ENCODE measurements around the gene CDR2L.
"Not testable (repeated sequence)": the region's sequence is repeated elsewhere in the genome, so short reads cannot be mapped to it uniquely, and the experiment has no call there.

CDR2L gene

GRCh38 chr17:75005291-75005690 is 17.9 kb downstream of the CDR2L start:
- DNase-seq (ENCODE audit: low read depth) = no peak
- no peak overlapping the region for H3K4me3 ChIP-seq (ENCODE audit: low read depth, low read length)

DNA sequence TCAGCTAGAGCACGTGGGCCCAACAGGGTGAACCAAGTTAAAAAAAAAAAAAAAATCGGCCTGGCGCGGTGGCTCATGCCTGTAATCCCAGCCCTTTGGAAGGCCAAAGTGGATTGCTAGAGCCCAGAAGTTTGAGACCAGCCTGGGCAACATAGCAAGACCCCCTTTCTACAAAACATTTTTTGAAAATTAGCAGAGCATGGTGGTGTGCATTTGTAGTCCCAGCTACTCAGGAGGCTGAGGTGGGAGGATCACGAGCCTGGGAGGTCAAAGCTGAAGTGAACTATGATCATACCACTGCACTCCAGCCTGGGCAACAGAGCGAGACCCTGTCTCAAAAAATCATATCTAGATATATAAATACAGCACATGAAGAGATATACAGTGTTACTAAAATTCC is 18.7 kb downstream of the CDR2L start:
- not testable (repeated sequence) for H3K4me3 ChIP-seq (ENCODE audit: low read depth, low read length); DNase-seq (ENCODE audit: low read depth)

- no peak for DNase-seq (ENCODE audit: low read depth)
- H3K4me3 ChIP-seq (ENCODE audit: low read depth, low read length) = no peak overlapping the region
Measured at GRCh38 chr17:75006653-75007052, 19.2 kb downstream of the CDR2L start.

- no peak for DNase-seq (ENCODE audit: low read depth)
- no peak overlapping the region for H3K4me3 ChIP-seq (ENCODE audit: low read depth, low read length)
Measured at GRCh38 chr17:75008373-75008772, 20.9 kb downstream of the CDR2L start.

- DNase-seq (ENCODE audit: low read depth) = no peak
- no peak overlapping the region for H3K4me3 ChIP-seq (ENCODE audit: low read depth, low read length)
Measured at GRCh38 chr17:75009139-75009724, 21.8 kb downstream of the CDR2L start.

DNA sequence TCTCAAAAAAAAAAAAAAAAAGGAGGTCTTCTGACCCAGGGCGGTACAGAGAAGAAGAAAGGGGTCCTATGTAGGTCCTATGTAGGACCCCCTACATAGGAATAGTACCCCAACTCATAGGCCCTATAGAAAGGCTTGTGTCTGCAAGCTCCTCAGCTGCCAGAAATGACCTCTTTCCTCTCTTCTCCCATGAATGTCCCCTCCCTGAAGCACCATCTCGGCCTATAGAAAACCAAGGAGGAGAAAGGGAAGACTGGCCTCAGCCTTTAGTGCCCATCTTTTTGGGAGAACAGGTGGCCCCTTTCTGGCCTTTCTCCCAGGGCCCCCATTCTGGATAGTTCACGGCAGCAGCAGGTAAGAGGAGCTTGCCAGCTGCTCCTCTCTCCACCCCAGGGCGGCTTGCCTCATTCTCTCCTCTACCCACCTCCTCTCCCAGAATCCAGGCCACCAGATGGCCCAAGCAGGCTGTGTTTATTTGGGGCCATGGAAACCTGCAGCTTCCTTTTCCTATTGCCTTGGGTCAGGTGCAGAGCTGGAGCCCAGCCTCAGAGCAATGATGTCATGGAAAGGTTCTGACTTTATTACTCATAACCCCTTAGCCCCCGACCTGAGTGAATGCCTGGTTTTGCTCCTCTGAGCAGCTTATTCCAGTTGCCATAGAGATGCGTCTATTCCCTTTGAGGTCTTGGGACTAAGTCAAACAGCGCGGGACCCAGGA is 23.4 kb downstream of the CDR2L start:
- H3K4me3 ChIP-seq (ENCODE audit: low read depth, low read length) = no peak overlapping the region
- no peak for DNase-seq (ENCODE audit: low read depth)

- peak overlapping the region; percentile 76 for H3K4me3 ChIP-seq (ENCODE audit: low read depth, low read length)
- DNase-seq (ENCODE audit: low read depth) = no peak
Measured at GRCh38 chr17:75011401-75012095, 24.1 kb downstream of the CDR2L start.

DNA sequence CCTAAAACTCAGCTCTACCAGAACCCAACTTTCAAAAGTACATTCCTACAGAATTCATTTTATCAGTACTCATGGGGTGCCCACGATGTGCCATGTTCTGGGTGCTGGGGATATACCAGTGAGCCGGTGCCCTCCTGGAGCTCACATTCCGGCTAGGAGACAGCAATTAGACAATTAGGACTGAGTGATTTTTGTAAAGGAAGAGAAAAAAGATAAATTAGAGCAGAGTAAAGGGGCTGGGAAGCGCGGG is 24.6 kb downstream of the CDR2L start:
- no peak for DNase-seq (ENCODE audit: low read depth)
- peak overlapping the region; percentile 76 for H3K4me3 ChIP-seq (ENCODE audit: low read depth, low read length)

DNA sequence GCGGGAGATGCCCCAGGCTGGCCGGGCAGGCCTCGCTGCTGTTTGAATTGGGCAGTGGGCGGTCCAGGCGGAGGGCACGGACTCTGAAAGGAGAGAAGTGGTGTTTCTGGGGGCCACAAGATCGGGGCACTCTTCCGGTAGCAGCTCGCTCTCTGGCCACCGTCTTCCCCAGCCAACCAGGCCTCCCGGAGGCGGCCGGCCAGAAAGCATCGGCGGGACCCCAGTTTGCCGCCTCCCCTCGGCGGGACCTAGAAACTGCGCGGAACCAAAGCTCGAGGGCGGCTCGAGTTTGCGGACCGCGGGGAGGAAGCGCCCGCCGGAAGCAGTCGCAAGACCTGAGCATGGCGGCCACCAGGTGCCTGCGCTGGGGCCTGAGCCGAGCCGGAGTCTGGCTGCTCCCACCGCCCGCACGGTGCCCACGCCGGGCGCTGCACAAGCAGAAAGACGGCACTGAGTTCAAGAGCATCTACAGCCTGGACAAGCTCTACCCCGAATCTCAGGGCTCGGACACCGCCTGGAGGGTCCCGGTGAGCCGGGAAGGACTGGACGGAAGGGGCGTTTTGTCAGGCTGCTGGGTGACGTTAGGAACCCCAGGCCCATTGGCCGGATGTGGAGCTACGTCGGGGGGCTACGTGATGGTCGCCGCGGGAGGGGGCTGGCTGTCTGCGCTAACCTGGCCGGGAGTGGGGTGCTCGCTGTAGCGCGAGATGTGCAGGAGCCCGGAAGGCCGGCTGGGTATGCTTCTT is 25.1 kb downstream of the CDR2L start, which contains the start of gene MRPL58:
MRPL58 (plus strand) TSS at position 325 of the 746 bp plus-strand sequence; CDS start at position 342, 17 bp downstream.
- H3K4me3 ChIP-seq (ENCODE audit: low read depth, low read length) = peak within 1 kb of the TSS; percentile 76
- no peak for DNase-seq (ENCODE audit: low read depth)

DNA sequence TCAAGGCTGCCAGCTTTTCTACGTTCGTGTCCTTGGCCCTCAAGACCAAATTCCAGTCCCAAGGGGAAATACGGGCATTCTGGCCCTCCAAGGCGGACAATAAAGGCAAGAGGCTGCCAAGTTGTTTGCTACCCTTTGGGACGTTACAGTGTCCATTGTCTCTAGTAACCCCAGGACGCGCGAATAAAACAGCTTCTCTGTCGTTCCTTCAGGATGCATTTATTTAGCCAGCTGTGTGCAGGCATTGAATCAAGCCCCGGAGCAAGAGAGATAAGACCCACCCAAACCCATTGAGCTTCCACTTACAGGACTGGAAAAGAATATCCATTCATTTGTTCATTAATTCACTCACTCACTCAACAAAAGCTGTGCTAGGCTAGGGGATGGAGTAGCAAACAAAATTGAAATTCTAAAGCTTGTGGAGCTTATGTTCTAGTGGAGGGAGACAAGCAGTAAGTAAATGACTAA is 25.7 kb downstream of the CDR2L start:
- H3K4me3 ChIP-seq (ENCODE audit: low read depth, low read length) = peak overlapping the region; percentile 76
- DNase-seq (ENCODE audit: low read depth) = no peak

GRCh38 chr17:75019146-75019545 is 31.7 kb downstream of the CDR2L start:
- no peak overlapping the region for H3K4me3 ChIP-seq (ENCODE audit: low read depth, low read length)
- DNase-seq (ENCODE audit: low read depth) = no peak

GRCh38 chr17:75019710-75020109 is 32.3 kb downstream of the CDR2L start:
- no peak for DNase-seq (ENCODE audit: low read depth)
- no peak overlapping the region for H3K4me3 ChIP-seq (ENCODE audit: low read depth, low read length)

DNA sequence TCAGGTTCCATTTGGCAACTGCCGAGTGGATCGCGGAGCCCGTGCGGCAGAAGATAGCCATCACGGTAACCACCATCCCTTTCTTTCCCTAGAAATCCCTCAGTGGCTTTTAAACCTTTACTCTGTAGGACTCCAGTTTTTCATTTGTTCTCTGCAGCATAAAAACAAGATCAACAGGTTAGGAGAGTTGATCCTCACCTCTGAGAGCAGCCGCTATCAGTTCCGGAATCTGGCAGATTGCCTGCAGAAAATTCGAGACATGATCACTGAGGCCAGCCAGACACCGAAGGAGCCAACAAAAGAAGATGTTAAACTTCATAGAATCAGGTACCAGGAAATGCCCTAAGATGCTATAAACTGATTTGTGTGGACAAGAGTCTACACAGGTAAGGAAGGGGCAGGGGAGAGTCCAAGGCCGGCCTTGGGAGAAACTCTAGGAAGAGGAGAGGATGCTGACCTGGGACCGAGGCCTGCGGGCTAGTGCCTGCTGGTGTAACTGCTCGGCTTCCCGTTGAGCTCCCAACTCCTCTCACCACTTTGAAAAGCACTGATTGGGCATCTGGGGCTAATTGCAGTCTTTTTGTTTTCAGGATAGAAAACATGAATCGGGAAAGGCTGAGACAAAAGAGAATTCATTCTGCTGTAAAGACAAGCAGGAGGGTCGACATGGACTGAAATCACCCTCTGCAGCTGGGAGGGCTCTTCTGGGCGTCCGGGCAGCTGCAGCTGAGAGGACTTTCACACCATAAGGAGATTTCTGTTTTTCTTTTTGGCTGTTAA is 33.1 kb downstream of the CDR2L start:
- no peak for DNase-seq (ENCODE audit: low read depth)

DNA sequence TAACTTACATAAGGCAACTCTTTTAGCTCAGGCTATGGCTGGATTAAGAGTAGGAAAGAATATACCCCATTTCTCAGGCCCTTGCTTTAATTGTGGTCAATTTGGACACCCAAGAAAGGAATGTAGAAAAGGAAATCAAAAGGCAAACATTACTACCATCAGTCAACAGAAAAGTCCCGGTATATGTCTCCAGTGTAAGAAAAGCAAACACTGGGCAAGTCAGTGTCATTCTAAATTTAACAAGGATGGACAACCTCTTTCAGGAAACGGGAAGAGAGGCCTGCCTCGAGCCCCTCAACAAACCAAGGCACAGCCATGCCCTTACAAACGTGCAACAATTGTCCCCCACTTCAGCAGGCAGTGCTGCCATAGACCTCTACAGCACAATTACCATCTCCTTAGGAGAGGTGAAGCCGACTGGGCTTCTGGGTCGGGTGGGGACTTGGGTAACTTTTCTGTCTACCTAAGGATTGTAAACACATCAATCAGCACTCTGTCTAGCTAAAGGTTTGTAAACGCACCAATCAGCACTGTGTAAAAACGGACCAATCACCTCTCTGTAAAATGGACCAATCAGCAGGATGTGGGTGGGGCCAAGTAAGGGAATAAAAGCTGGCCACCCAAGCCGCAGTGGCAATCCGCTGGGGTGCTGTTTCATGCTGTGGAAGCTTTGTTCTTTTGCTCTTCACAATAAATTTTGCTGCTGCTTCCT is 37.4 kb downstream of the CDR2L start:
- H3K4me3 ChIP-seq (ENCODE audit: low read depth, low read length) = no peak overlapping the region
- no peak for DNase-seq (ENCODE audit: low read depth)

More for the DNA sequence above, 33.1 kb downstream of the CDR2L start:
- H3K4me3 ChIP-seq (ENCODE audit: low read depth, low read length) = no peak overlapping the region

GRCh38 chr17:75025398-75025734 is 37.9 kb downstream of the CDR2L start:
- H3K4me3 ChIP-seq (ENCODE audit: low read depth, low read length); DNase-seq (ENCODE audit: low read depth): not testable (repeated sequence)

DNA sequence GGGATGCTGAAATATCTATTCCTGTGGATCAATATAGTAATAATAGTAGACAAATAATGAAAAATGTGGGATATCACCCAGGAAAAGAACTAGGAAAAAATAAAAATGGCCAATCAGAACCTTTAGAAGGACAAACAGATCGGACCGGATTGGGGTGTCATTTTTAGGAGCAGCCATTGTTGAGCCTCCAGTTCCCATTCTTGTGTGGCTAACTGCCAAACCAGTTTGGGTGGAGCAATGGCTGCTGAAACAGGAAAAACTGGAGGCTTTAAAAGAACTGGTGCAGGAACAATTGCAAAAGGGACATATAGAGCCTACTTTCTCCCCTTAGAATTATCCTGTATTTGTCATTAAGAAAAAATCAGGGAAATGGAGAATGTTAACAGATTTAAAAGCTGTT is 39.2 kb downstream of the CDR2L start:
- H3K4me3 ChIP-seq (ENCODE audit: low read depth, low read length); DNase-seq (ENCODE audit: low read depth): not testable (repeated sequence)

DNA sequence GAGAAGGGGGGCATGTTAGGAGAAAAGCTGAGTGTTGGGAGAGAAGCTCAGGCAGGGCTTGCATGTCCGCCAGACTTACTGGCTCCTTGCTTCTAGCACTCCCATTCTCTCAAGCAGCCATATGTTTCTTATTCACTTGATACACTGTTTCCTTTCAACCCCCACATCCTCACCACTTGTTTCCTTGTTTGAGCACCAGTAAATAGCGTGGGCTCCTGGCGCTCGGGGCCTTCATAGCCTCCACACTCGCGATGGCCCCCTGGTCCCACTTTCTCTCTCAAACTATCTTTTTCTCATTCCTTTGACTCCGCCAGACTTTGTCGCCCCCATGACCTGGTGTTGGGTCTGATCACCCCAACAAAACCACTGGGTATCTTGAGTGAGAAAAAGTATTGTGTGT is 42.7 kb downstream of the CDR2L start:
- no peak overlapping the region for H3K4me3 ChIP-seq (ENCODE audit: low read depth, low read length)
- DNase-seq (ENCODE audit: low read depth) = no peak

DNA sequence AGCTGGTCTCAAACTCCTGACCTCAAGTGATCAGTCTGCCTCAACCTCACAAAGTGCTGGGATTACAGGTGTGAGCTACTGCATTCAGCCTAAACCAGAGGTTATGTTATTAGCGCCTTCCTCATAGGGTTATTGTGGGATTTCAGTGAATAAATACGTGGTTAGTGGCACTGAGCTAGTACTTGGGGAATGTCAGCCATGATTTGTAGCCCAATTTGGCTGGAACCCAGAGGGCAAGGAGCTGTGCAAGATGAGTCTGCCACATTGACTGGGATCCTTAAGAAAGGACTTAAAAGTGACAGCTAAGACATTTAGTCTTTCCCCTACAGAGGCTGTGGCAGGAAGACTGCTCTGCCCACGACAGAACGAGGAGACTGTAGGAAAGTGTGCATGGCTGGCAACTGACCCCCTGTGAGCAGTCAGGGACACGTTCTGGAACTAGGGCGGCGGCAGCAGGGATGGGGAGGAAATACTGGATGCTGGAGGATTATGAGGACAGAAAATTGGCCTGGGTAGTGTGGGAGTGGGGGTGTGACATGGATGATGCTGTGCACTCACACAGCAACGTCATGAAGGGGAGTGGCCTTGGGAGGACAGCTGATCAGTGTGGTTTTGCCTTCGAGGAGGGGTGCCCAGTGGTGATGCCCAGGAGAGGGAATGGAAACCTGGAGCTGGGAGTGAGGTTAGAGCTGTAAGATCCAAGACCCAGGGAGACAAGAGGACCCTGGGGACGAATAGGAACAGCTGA is 44.7 kb downstream of the CDR2L start:
- H3K4me3 ChIP-seq (ENCODE audit: low read depth, low read length) = peak overlapping the region; percentile 89
- DNase-seq (ENCODE audit: low read depth) = no peak

Data from skeletal muscle cell (primary cell).